DOHH2 (cell line): ENCODE data around the gene GAB1.
A peak's percentile ranks its signal among the peaks of the same experiment; 100 is the strongest.

ENCODE experiments used
- H3F3A ChIP-seq: fragments of 200-600 bp; sonication (generic), shearing (Covaris generic); 2 replicates; pipeline ENCODE4 v1.6.0; 2016; ENCODE audit warnings: antibody characterized with exemption, mild to moderate bottlenecking; ENCODE audit not compliant: control insufficient read depth, insufficient read depth
- H3K27ac ChIP-seq: fragments of 200-600 bp; sonication (generic); 2 replicates; pipeline ENCODE4 v1.5.1; 2014; ENCODE audit warnings: low read depth, mild to moderate bottlenecking, low read length, moderate library complexity
- H3K27me3 ChIP-seq: fragments of 200-600 bp; sonication (generic); 2 replicates; pipeline ENCODE4 v1.6.1; 2014; ENCODE audit warnings: mild to moderate bottlenecking, low read length, mixed read lengths; ENCODE audit not compliant: control insufficient read depth
- H3K36me3 ChIP-seq: fragments of 200-600 bp; sonication (generic); 2 replicates; pipeline ENCODE4 v1.6.1; 2014; ENCODE audit warnings: mild to moderate bottlenecking, low read length, moderate library complexity, mixed read lengths; ENCODE audit not compliant: control insufficient read depth
- H3K4me1 ChIP-seq: fragments of 200-600 bp; sonication (generic); 2 replicates; pipeline ENCODE4 v1.6.1; 2014; ENCODE audit warnings: mild to moderate bottlenecking, low read length, mixed read lengths; ENCODE audit not compliant: control insufficient read depth
- H3K4me2 ChIP-seq: fragments of 200-600 bp; sonication (generic); 2 replicates; pipeline ENCODE4 v1.6.0; 2014; ENCODE audit warnings: mild to moderate bottlenecking, low read length, moderate library complexity
- H3K4me3 ChIP-seq: fragments of 200-600 bp; sonication (generic); 2 replicates; pipeline ENCODE4 v1.5.1; 2014; ENCODE audit warnings: mild to moderate bottlenecking, low read length, mixed read lengths
- H3K79me2 ChIP-seq: fragments of 200-600 bp; sonication (generic); 2 replicates; pipeline ENCODE4 v1.6.1; 2014; ENCODE audit warnings: mild to moderate bottlenecking, low read length, mixed read lengths; ENCODE audit not compliant: control insufficient read depth
- H3K9me2 ChIP-seq: fragments of 200-600 bp; sonication (generic); replicated peaks from 2 replicates; pipeline ENCODE4 v1.6.1; 2014; ENCODE audit warnings: mild to moderate bottlenecking, low read length, mixed read lengths; ENCODE audit not compliant: control insufficient read depth
- H3K9me3 ChIP-seq: fragments of 200-600 bp; sonication (generic); 2 replicates; pipeline ENCODE4 v1.6.1; 2014; ENCODE audit warnings: antibody characterized with exemption, low read length, mixed read lengths; ENCODE audit not compliant: control insufficient read depth, insufficient read depth
- H4K20me1 ChIP-seq: fragments of 200-600 bp; sonication (generic); 2 replicates; pipeline ENCODE4 v1.6.0; 2014; ENCODE audit warnings: low read depth, mild to moderate bottlenecking, antibody characterized with exemption, low read length, moderate library complexity; ENCODE audit not compliant: control insufficient read depth, insufficient read depth
- CTCF ChIP-seq: fragments of 200-600 bp; sonication (generic); IDR thresholded peaks from one replicate; pipeline ENCODE4 v1.5.1; 2014; ENCODE audit warnings: antibody characterized with exemption, mild to moderate bottlenecking, low read depth, low read length; ENCODE audit not compliant: poor library complexity, severe bottlenecking
- EZH2phosphoT487 ChIP-seq: fragments of 200-600 bp; sonication (generic); IDR thresholded peaks from 2 replicates; pipeline ENCODE4 v1.6.1; 2017; ENCODE audit warnings: borderline replicate concordance, mild to moderate bottlenecking, antibody characterized with exemption, low read length, moderate library complexity, mixed read lengths

GAB1 gene

DNA sequence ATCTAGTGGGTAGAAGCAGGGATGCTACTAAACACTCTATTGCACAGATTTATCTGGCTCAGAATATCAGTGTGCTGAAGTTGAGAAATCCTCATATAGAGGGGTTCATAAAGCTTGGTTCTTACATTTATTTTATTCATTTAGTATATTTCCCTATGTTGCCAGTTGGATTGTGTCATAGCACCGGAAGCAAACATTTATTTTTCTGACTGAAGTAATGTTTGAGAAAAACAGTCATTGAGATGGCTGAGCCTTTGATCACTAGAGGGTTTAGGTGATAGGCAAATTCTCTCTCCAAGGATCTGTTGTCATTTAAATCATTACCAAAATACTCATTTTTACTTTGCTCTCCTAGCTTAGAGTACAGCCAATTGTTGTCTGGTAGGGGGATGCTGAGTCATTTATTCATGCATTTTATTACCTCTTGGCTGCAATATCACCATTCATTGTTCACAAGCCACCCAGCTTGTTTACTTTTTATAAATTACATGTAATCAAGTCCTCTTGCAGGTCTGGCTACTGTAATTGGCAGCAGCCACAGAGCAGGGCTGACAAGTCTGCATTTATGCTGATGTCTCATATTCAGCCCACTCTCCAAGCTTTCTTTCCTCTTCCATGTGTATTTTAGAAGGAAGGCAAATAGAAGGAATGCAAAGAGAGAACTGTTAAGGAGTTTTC is 15.2 kb downstream of the GAB1 start:
- Histone ChIP-seq H3K9me2 (no peaks in the 10 kb centered on the region), H4K20me1 (no peaks in the 10 kb centered on the region), H3K27ac (no peak overlapping the region), H3K36me3 (peaks cover 4% of the 10 kb centered on the region), H3K9me3 (no peaks in the 10 kb centered on the region), H3K4me2 (0 out of 2 replicates have a peak overlapping the region, but pooled peaks have one; percentile 14), H3K27me3 (no peaks in the 10 kb centered on the region), H3K4me1 (peaks cover 60% of the 10 kb centered on the region), H3K4me3 (no peak overlapping the region), H3F3A (peaks cover 8% of the 10 kb centered on the region), H3K79me2 (peaks cover 57% of the 10 kb centered on the region)
- TF ChIP-seq EZH2phosphoT487, result no peak
- TF ChIP-seq CTCF, result no peak

DNA sequence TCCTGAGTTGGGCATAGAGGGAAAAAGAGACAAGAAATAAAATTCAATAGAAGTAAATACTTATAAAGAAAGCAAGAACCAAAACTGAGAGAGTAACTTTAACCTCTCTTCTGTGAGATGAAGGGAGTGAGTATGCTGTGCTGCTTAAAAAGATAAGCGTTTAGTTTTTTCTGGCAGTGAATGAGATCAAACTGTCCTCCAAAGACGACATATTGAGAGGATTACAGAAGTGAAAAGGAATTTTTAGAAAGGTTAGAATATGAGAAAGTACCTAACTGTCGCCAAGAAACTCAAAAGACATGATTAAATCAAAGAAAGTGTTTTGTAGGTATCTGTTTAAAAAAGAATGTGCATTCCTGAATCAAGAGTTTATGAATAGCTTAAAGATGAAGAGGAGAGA is 16.0 kb downstream of the GAB1 start:
- H3K4me2 ChIP-seq, result no peak overlapping the region
- H3K4me1 ChIP-seq, result peaks cover 68% of the 10 kb centered on the region
- H3F3A ChIP-seq, result peaks cover 10% of the 10 kb centered on the region
- no peaks in the 10 kb centered on the region for H3K27me3 ChIP-seq
- H3K36me3 ChIP-seq, result peaks cover 4% of the 10 kb centered on the region
- H4K20me1 ChIP-seq, result no peaks in the 10 kb centered on the region
- no peak overlapping the region for H3K4me3 ChIP-seq
- no peaks in the 10 kb centered on the region for H3K9me2 ChIP-seq
- no peak overlapping the region for H3K27ac ChIP-seq
- no peak for TF ChIP-seq CTCF
- TF ChIP-seq EZH2phosphoT487, result no peak
- H3K79me2 ChIP-seq, result peaks cover 65% of the 10 kb centered on the region
- H3K9me3 ChIP-seq, result no peaks in the 10 kb centered on the region

DNA sequence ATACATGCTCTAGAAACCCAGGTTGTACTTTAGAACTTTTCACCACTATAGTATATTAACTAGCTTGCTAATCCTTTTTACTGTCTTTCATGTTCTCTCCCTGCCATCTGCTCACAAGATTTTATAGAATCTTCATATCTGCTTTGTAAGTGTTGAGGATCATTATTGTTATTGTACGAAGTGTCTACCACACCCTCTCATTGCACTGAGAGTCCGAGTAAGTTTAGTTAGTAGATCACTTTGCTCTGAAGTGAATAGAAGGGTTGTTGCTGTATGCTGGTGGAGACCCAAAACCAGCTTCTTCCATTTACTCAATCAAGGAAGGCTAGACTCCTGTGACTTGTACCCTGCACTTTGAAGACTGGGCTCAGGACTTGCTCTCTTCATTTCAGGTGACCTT is 17.1 kb downstream of the GAB1 start:
- Histone ChIP-seq H3K4me2 (no peak overlapping the region), H4K20me1 (no peaks in the 10 kb centered on the region)
- TF ChIP-seq CTCF (no peak), EZH2phosphoT487 (no peak)

More for the DNA sequence above, 17.1 kb downstream of the GAB1 start:
- H3K79me2 ChIP-seq, result peaks cover 74% of the 10 kb centered on the region
- no peaks in the 10 kb centered on the region for H3K9me3 ChIP-seq
- H3K36me3 ChIP-seq, result peaks cover 8% of the 10 kb centered on the region
- H3F3A ChIP-seq, result peaks cover 14% of the 10 kb centered on the region
- no peak overlapping the region for H3K27ac ChIP-seq
- no peak overlapping the region for H3K4me3 ChIP-seq
- no peaks in the 10 kb centered on the region for H3K27me3 ChIP-seq
- H3K9me2 ChIP-seq, result no peaks in the 10 kb centered on the region
- peaks cover 79% of the 10 kb centered on the region for H3K4me1 ChIP-seq
